Smooth muscle cell of the brain vasculature (primary cell): ENCODE results near the gene WNT9B.

ENCODE experiments used
- DNase-seq: peaks from one replicate; pipeline ENCODE4 v3.0.0-alpha.2; 2012; ENCODE audit warnings: low read depth, low spot score

Gene WNT9B

GRCh38 chr17:46881015-46881414 is 29.6 kb downstream of the WNT9B start:
- DNase-seq, result no peak

- no peak for DNase-seq
Observed at GRCh38 chr17:46882666-46883065, 31.3 kb downstream of the WNT9B start.

GRCh38 chr17:46883871-46884520 is 32.6 kb downstream of the WNT9B start:
- DNase-seq, result no peak

- DNase-seq, result no peak
Observed at GRCh38 chr17:46884552-46884951, 33.2 kb downstream of the WNT9B start.

- DNase-seq, result no peak
Observed at GRCh38 chr17:46885415-46886309, 34.3 kb downstream of the WNT9B start.

- DNase-seq, result no peak
Observed at GRCh38 chr17:46886310-46886663, 34.9 kb downstream of the WNT9B start.

GRCh38 chr17:46887717-46888116 is 36.3 kb downstream of the WNT9B start:
- DNase-seq, result no peak

- DNase-seq, result no peak
Observed at GRCh38 chr17:46888727-46889126, 37.3 kb downstream of the WNT9B start.

GRCh38 chr17:46889519-46889918 is 38.1 kb downstream of the WNT9B start:
- no peak for DNase-seq

GRCh38 chr17:46889992-46890564 is 38.7 kb downstream of the WNT9B start:
- DNase-seq, result no peak

GRCh38 chr17:46890638-46891037 is 39.3 kb downstream of the WNT9B start:
- no peak for DNase-seq

GRCh38 chr17:46892192-46892703 is 40.9 kb downstream of the WNT9B start:
- no peak for DNase-seq

GRCh38 chr17:46894024-46894423 is 42.6 kb downstream of the WNT9B start:
- no peak for DNase-seq

GRCh38 chr17:46894476-46895151 is 43.2 kb downstream of the WNT9B start:
- no peak for DNase-seq

GRCh38 chr17:46895171-46895570 is 43.8 kb downstream of the WNT9B start:
- DNase-seq, result no peak

GRCh38 chr17:46896991-46897390 is 45.6 kb downstream of the WNT9B start:
- DNase-seq, result no peak

GRCh38 chr17:46898364-46898763 is 47.0 kb downstream of the WNT9B start:
- DNase-seq, result no peak

GRCh38 chr17:46898860-46899259 is 47.5 kb downstream of the WNT9B start:
- DNase-seq, result no peak

- no peak for DNase-seq
Observed at GRCh38 chr17:46901291-46901690, 49.9 kb downstream of the WNT9B start.

GRCh38 chr17:46903762-46904672 is 52.6 kb downstream of the WNT9B start:
- no peak for DNase-seq
